ENCODE measurements around the gene STAT5B.

- TF ChIP-seq CTCF (IDR thresholded peaks at IDR 0.05) (no peak), POLR2A (IDR thresholded peaks at IDR 0.05) (no peak)
Measured at GRCh38 chr17:42210046-42210445, 66.1 kb downstream of the STAT5B start.
